Stimulated activated CD8-positive, alpha-beta memory T cell treated with anti-CD3 and anti-CD28 coated beads, Interleukin-4, amount 100 ng/mL, for 48 hours (primary cell): ENCODE data around the gene DYNC1LI1.

Source experiments
- DNase-seq: peaks from one replicate; pipeline ENCODE4 v3.0.0-alpha.2; 2020

The DYNC1LI1 gene

GRCh38 chr3:32570421-32571191 is at the start of gene DYNC1LI1:
TSS of gene DYNC1LI1 (minus strand) at chr3:32570858. CDS start at chr3:32570770, 88 bp downstream.
- peak; percentile 97 for DNase-seq

GRCh38 chr3:32619395-32619794 is 48.7 kb upstream of the DYNC1LI1 start:
- DNase-seq = no peak

GRCh38 chr3:32616267-32616962 is 45.8 kb upstream of the DYNC1LI1 start:
- DNase-seq = no peak

DNA sequence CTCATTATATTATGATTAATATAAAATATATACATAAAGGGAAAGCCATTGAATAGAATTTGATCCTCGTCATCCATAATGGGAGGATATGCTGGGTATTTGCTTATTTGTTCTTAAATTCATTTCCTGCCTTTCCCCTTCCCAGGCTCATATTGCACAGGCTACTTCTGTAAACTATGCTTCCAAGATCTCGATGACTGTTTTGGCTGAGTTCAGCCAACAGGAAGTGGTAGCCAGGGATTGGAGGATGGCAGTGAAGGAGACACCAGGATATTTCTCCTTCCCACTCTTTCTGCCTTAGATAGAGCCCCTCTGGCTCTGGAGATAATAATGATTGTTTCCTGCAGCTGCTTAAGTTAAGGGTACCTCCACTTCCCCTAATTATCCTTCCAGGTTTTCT is 44.3 kb upstream of the DYNC1LI1 start:
- DNase-seq = no peak

DNA sequence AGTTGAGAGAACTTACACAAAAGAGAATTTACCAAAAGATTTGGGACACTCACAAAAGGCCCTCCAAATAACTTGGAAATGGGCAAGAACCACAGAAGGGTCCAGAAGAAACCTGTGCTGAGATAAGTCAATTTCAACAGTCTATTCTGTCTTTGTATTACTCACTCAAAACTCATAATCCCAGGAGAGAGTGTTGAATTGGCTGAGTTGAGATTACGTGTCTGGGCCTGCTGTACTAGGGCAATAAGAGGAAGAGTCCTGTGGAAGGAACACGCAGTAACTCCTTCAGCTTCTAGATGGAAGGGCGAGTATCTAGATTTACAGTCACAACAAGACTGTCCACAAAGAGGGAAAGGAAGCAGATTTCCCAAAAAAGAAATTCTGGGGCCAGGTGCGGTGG is 42.5 kb upstream of the DYNC1LI1 start:
- no peak for DNase-seq

DNA sequence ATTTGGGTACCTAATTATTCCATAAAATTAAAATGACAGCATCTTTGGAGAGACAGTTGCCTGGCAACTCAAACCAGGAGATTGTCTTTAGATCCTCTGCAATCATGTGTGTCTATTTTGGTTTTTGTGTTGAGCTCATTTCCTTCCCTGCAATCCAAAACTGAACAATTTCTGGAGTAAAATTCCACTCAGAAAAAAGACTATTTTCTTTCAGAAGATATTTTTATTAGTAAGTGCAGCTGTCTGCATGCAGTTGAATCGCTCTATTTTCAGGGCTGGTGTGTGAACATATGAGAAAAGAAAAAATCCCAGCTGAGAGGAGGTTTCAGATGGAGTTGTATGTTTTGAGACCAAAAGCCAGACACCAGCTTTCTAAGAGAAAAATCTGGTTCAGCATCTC is 41.9 kb upstream of the DYNC1LI1 start:
- DNase-seq = no peak

- no peak for DNase-seq
Measured at GRCh38 chr3:32607522-32607921, 36.9 kb upstream of the DYNC1LI1 start.

- DNase-seq = no peak
Measured at GRCh38 chr3:32606960-32607359, 36.3 kb upstream of the DYNC1LI1 start.

DNA sequence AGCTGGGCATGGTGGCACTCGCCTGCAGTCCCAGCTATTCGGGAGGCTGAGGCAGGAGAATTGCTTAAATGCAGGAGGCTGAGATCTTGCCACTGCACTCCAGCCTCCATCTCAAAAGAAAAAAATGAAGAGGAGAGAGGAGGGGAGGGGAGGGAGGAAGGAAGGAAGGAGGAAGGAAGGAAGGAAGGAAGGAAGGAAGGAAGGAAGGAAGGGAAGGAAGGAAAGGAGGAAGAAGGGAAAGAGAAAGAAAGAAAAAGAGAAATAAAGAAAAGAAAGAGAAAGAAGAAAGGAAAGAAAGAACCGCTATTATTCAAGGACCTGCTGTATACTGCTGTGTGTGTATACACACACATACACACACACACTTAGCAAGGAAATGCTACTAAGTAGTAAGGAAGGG is 35.6 kb upstream of the DYNC1LI1 start:
- no peak for DNase-seq

DNA sequence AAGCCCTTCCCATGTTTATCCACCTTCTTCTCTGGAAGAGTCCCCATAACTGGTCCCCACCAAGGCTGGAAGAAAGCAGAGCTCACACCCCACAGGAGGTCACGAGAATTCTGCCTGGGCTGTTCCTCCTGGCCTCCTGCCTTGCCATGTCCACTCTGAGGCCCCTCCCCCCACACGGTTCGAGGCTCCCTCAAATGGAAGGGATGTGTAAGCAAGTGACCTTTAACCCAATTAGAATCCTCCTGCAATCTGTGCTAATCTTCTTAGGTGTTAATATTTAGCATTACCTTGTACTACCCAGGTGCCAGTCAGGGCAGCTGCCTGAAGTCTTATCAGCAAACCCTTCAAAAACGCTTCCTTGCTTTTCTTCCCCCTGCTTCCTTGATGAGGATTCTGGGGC is 32.4 kb upstream of the DYNC1LI1 start:
- no peak for DNase-seq

DNA sequence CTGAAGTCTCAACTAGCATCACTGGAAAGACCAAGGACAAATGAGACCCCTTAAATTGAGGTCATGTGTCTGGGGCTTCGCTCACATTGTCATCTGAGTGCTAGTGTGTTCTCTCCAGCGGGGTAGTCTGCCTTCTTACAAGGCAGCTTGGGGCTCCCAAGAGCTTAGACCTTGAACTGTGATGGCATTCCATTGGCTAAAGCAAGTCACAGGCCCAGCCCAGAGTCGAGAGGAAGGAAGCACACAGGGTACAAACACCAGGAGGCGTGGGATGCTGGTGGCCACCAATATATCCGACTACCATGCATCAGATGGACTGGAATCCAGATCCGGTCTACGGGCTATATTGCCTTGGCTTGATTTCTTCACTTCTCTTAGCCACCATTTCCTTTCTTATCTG is 31.5 kb upstream of the DYNC1LI1 start:
- no peak for DNase-seq

GRCh38 chr3:32601722-32602121 is 31.1 kb upstream of the DYNC1LI1 start:
- DNase-seq = no peak

GRCh38 chr3:32597656-32598055 is 27.0 kb upstream of the DYNC1LI1 start:
- no peak for DNase-seq

DNA sequence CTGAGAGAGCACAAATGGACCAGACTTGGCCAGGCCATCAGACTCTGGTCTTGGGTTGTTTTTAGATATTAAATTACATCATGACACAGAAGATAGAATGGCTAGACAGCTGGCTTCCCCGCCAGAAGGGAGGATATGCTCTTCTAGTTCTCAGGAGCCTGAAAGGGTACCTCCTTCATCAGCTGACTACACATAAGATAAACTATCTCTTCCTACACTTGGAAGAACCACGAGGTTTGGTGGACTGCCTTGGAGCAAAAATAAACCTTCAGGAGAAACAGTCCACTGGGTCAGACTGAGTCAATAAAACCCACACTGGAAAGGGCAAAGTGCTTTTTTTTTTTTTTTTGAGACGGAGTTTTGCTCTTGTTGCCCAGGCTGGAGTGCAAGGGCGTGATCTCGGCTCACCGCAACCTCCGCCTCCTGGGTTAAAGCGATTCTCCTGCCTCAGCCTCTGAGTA is 26.3 kb upstream of the DYNC1LI1 start:
- DNase-seq = no peak

- DNase-seq = no peak
Measured at GRCh38 chr3:32596282-32596908, 25.7 kb upstream of the DYNC1LI1 start.

GRCh38 chr3:32595323-32595722 is 24.7 kb upstream of the DYNC1LI1 start:
- no peak for DNase-seq

DNA sequence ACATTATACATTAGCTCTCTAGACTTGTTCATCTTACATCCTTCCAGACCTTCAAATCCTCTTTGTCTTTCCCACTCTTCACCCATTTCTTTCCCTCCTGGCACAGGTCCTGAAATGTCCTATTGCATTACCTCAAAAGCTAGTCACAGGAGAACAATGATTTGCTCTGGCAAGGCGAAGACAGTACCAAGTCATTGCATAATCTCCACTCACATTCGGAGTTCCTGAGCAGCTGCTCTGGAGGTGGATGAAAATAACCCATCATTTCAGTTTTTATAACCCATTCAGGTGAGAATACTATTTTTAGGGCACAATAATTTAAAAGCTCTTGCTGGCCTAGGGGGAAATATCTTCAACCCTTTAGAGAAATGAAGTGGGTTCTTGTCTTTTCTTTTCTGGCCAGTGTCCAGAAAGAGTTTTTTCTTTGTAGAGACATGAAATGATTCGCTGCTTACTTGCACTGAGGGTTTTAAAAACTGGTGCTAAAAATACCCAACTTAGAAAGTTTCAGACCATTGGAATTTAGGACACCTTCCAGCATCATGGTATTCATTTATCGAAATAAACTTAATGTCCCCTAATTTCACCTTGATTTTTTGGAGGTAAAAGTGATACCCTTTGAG is 23.4 kb upstream of the DYNC1LI1 start:
- DNase-seq = no peak

- no peak for DNase-seq
Measured at GRCh38 chr3:32592696-32593353, 22.2 kb upstream of the DYNC1LI1 start.

- DNase-seq = no peak
Measured at GRCh38 chr3:32592011-32592410, 21.4 kb upstream of the DYNC1LI1 start.

DNA sequence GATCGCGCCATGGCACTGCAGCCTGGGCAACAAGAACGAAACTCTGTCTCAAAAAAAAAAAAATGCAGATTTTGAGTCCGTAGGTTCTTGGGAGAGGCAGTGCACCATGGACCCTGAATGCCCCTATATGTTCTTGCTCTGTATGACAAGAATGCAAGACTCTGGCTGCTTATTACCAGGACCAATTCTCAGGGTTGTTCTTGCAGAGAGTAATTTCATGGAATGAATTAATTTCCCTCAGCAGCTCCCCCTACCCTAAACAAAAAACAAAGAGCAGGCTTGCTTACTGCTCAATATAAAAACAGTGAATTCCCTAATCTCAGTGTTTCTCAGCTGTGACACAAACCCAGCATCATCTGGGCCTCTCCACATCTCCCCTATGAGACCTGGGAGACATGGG is 20.5 kb upstream of the DYNC1LI1 start:
- DNase-seq = no peak

- no peak for DNase-seq
Measured at GRCh38 chr3:32586356-32586755, 15.7 kb upstream of the DYNC1LI1 start.

DNA sequence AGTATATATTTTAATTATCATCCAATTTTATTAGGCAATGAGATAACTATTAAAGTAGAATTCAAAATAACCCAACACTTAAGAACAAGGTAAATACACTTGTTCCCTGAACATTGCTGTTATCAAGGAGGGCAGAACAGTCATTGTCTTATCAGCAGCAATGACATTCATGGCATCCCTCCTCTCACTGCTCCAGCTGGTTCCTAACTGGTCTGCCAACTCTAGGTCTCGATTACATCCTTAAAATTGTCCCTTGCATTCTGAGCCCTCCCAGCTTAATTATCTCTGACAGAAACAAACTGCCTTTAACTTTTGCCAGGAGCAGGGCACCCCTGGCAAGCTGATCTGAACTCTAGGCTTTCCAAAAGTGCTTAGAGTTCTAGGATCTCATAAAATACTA is 14.0 kb upstream of the DYNC1LI1 start:
- no peak for DNase-seq

GRCh38 chr3:32583708-32584107 is 13.1 kb upstream of the DYNC1LI1 start:
- no peak for DNase-seq
